ENCODE data around the gene PRDX2. TPM values are rescaled to one million over a fixed set of nuclear protein-coding genes. Genes with fewer than 3 reads are reported as not detected.

PRDX2 gene
- total RNA-seq, 1 donor from 2014 or later = 259 TPM

DNA sequence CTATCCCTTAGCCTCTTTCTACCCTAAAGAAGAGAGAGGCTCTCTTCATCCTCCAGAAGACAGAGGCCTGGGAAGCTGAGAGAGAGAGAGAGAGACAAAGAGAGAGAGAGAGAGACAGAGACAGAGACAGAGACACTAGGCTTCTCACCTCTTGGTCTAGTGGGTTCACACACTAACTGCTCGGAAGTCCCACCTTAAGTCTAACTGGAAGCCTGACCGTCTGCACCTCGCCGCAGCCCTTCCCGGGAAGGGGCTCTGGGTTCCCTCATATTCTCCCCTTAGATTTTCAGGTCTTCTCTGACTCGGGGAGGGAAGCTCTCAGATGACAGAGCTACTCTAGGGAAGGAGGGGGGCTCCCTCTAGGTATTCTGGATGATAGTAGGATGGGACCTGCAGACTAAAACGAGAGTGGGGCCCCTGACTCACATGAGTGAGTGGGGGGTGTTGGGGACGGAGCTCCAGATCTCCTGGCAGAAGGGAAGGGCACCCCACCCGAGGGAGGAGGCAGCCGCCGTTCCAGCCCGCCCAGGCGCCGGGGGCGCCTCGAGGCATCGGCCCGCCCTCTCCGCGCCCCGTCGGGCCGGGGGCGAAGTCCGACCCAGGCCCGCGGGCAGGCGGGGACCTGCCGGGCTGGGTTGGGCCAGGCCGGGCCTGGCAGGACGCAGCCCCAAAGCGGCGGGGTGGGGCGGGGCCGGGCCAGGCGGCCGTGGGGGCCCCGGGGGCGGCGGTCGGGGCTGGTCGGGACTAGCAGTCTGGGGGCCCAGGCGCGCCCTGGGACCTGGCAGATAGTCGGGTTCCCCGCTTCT, 12.3 kb downstream of the PRDX2 start:
- Histone ChIP-seq H3K9me3 (no peaks in the 10 kb centered on the region), H3K36me3 (peaks cover 5 to 6% of the 10 kb centered on the region in 2 donors), H3K27ac (peak overlapping the region; percentile 95 to 96), H3K4me3 (peak overlapping the region; percentile 83 to 90), H3K4me1 (peaks cover 35 to 47% of the 10 kb centered on the region in 2 donors), H3K27me3 (no peaks in the 10 kb centered on the region)
- intact Hi-C loops (cut with DNase I) = loop anchor here (10.0 kb wide), 1 partner anchor 1254 kb away; the partner anchor contains the start of gene CNN1
- TF ChIP-seq, protein P1, sequence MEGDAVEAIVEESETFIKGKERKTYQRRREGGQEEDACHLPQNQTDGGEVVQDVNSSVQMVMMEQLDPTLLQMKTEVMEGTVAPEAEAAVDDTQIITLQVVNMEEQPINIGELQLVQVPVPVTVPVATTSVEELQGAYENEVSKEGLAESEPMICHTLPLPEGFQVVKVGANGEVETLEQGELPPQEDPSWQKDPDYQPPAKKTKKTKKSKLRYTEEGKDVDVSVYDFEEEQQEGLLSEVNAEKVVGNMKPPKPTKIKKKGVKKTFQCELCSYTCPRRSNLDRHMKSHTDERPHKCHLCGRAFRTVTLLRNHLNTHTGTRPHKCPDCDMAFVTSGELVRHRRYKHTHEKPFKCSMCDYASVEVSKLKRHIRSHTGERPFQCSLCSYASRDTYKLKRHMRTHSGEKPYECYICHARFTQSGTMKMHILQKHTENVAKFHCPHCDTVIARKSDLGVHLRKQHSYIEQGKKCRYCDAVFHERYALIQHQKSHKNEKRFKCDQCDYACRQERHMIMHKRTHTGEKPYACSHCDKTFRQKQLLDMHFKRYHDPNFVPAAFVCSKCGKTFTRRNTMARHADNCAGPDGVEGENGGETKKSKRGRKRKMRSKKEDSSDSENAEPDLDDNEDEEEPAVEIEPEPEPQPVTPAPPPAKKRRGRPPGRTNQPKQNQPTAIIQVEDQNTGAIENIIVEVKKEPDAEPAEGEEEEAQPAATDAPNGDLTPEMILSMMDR (IDR thresholded peaks at IDR 0.05) = no peak
- no peak for DNase-seq (ENCODE audit: low spot score in 2 of 2)

DNA sequence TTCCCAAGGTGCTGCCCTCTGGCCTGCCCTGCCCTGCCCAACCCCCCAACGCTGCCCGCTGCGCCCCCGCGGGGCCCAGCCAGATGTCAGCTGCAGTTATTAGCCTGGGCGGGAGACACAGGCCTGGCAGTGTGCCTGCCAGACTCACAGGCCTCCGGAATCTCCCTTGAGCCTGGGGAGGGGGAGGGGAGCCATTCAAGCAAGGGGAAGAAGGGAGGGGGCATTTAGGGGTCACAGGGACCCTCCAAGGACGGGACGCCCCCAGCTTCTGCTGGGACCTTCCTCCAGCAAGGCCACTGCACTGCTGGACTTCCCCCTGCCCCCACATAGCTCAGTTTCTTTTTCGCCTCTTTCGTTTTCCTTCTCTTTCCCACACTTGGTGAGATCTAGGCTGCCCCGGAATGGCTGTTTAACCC, 12.9 kb downstream of the PRDX2 start:
- Histone ChIP-seq H3K36me3 (peaks cover 5 to 6% of the 10 kb centered on the region in 2 donors), H3K9me3 (no peaks in the 10 kb centered on the region), H3K27ac (peak overlapping the region; percentile 95 to 96), H3K4me1 (peaks cover 40 to 53% of the 10 kb centered on the region in 2 donors), H3K4me3 (peak overlapping the region; percentile 83 to 90), H3K27me3 (no peaks in the 10 kb centered on the region)
- TF ChIP-seq, protein P1 (IDR thresholded peaks at IDR 0.05) = no peak
- intact Hi-C loops (cut with DNase I) = loop anchor here (10.0 kb wide), 1 partner anchor 1254 kb away; the partner anchor contains the start of gene CNN1
- peak; percentile 57 to 90 for DNase-seq (ENCODE audit: low spot score in 2 of 2)

DNA sequence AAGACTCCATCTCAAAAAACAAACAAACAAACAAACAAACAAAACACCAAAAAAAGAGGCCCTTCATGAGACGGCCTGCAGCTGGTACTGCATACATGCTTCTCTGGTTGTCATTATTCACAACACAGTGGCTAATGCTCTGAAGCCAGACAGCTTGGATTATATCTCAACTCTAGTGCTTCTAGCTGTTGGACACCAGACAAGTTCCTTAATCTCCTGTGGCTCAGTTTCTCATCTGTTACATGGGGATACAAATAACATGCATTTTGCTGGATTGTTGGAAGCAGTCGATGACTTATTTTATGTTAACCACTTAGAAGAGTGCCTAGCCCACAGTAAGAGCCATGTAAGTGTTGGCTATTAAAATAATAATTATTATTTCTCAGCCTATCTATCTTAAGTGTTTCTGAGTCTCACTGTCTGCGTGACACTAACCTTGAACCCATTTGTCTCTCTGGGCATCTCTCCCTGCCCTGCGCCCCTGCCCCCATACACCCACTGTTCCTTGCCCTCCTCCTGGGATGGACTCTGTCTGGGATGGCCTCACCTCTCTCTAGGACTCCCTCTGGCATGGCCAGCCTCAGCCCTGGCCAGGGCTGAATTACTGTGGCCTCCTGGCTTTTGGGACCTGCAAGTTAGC, 13.4 kb downstream of the PRDX2 start:
- Histone ChIP-seq H3K36me3 (peaks cover 5 to 6% of the 10 kb centered on the region in 2 donors), H3K27me3 (no peaks in the 10 kb centered on the region), H3K27ac (peak overlapping the region; percentile 95 to 96), H3K9me3 (no peaks in the 10 kb centered on the region), H3K4me3 (peak overlapping the region; percentile 83 to 90), H3K4me1 (peaks cover 44 to 58% of the 10 kb centered on the region in 2 donors)
- TF ChIP-seq, protein P1 (IDR thresholded peaks at IDR 0.05) = no peak
- DNase-seq (ENCODE audit: low spot score in 2 of 2) = no peak
- intact Hi-C loops (cut with DNase I) = loop anchor here (10.0 kb wide), 1 partner anchor 1253 kb away; the partner anchor contains the start of gene CNN1

DNA sequence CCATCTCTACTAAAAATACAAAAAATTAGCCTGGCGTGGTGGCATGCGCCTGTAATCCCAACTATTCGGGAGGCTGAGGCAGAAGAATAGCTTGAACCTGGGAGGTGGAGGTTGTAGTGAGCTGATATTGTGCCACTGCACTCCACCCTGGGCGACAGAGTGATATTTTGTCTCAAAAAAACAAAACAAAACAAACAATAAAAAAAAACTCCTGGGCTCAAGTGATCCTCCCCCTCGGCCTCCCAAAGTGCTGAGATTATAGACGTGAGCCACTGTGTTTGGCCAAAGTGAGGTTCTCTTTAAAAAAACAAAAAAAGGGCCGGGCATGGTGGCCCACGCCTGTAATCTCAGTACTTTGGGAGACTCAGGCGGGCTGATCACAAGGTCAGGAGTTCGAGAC, 14.1 kb downstream of the PRDX2 start:
- no peak overlapping the region for H3K4me3 ChIP-seq
- H3K9me3 ChIP-seq = no peaks in the 10 kb centered on the region
- peak overlapping the region; percentile 95 to 96 for H3K27ac ChIP-seq
- TF ChIP-seq, protein P1 (IDR thresholded peaks at IDR 0.05) = no peak
- intact Hi-C loops (cut with DNase I) = loop anchor here (10.0 kb wide), 1 partner anchor 1253 kb away; the partner anchor contains the start of gene CNN1
- no peak for DNase-seq (ENCODE audit: low spot score in 2 of 2)
- no peaks in the 10 kb centered on the region for H3K27me3 ChIP-seq
- peaks cover 3 to 5% of the 10 kb centered on the region in 2 donors for H3K36me3 ChIP-seq
- H3K4me1 ChIP-seq = peaks cover 49 to 64% of the 10 kb centered on the region in 2 donors

DNA sequence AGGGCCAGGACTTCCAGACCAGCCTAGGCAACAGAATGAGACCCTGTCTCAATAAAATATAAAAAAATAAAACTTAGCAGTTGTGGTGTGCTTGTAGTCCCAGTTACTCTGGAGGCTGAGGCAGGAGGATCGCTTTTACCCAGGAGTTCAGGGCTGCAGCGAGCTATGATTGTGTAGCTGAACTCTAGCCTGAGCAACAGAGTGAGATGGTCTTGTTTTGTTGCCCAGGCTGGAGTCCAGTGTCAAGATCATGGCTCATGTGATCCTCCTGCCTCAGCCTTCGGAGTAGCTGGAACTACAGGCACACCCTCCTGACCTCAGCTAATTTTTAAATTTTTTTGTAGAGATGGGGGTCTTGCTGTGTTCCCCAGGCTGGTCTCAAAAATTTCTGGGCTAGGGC, 14.6 kb downstream of the PRDX2 start:
- no peaks in the 10 kb centered on the region for H3K9me3 ChIP-seq
- H3K27me3 ChIP-seq = no peaks in the 10 kb centered on the region
- no peak for DNase-seq (ENCODE audit: low spot score in 2 of 2)
- intact Hi-C loops (cut with DNase I) = loop anchor here (10.0 kb wide), 1 partner anchor 1252 kb away; the partner anchor contains the start of gene CNN1
- H3K4me1 ChIP-seq = peaks cover 51 to 69% of the 10 kb centered on the region in 2 donors
- TF ChIP-seq, protein P1 (IDR thresholded peaks at IDR 0.05) = no peak
- H3K4me3 ChIP-seq = no peak overlapping the region
- H3K27ac ChIP-seq = peak overlapping the region; percentile 95 to 96
- peaks cover 0 to under 1% of the 10 kb centered on the region in 2 donors for H3K36me3 ChIP-seq

Measured in ascending aorta (tissue), 2 donors.